CD4-positive, alpha-beta memory T cell (primary cell): ENCODE measurements around the gene KCNQ1. TPM values are rescaled to one million over a fixed set of nuclear protein-coding genes. Genes with fewer than 3 reads are reported as not detected.

Experiments
- CTCF ChIA-PET: fragments of 350-600 bp; sonication (Branson Sonifier 250); formaldehyde crosslinking; loops from one replicate; lab custom pipeline; 2021; ENCODE audit warnings: inconsistent platforms; ENCODE audit not compliant: partially characterized antibody; lab: Charles Lee
- POLR2A ChIA-PET: fragments of 350-600 bp; sonication (Branson Sonifier 250); formaldehyde crosslinking; loops from one replicate; lab custom pipeline; 2021; ENCODE audit not compliant: partially characterized antibody; lab: Charles Lee
- DNase-seq, 5 donors: peaks; one replicate each; pipeline versions ENCODE4 v3.0.0 to v3.0.0-alpha.2; 2020 to 2022; ENCODE audit warnings: mixed read lengths in 1 of 5
- H3K27ac ChIP-seq: one replicate; pipeline ENCODE4 v1.7.0; 2013; ENCODE audit warnings: low read depth, low read length
- H3K27me3 ChIP-seq: 2 replicates; pipeline ENCODE4 v1.7.0; 2013; ENCODE audit warnings: mild to moderate bottlenecking, low read length, moderate library complexity; ENCODE audit not compliant: insufficient read depth
- H3K36me3 ChIP-seq: 2 replicates; pipeline ENCODE4 v1.7.0; 2013; ENCODE audit warnings: mild to moderate bottlenecking, low read length, moderate library complexity; ENCODE audit not compliant: insufficient read depth
- H3K4me1 ChIP-seq: 2 replicates; pipeline ENCODE4 v1.7.0; 2013; ENCODE audit warnings: mild to moderate bottlenecking, low read length, moderate library complexity; ENCODE audit not compliant: insufficient read depth
- H3K4me3 ChIP-seq, 2 donors: one replicate each; pipeline ENCODE4 v1.7.0; 2013; ENCODE audit warnings: low read length in 2 of 2, mild to moderate bottlenecking in 1 of 2
- H3K9me3 ChIP-seq, 2 donors: one replicate each; pipeline ENCODE4 v1.7.0; 2013; ENCODE audit warnings: low read length in 2 of 2, control low read depth in 1 of 2; ENCODE audit not compliant: control insufficient read depth in 1 of 2
- H3K27ac Mint-ChIP-seq, 7 donors: one replicate each; pipeline ENCODE4 v1.8.0; 2020 to 2021; ENCODE audit warnings: mixed read lengths in 7 of 7, mild to moderate bottlenecking in 6 of 7, inconsistent platforms in 3 of 7, moderate library complexity in 3 of 7
- H3K27me3 Mint-ChIP-seq, 2 donors: one replicate each; pipeline ENCODE4 v1.8.0; 2020 to 2021; ENCODE audit warnings: mixed read lengths in 2 of 2
- H3K36me3 Mint-ChIP-seq, 2 donors: one replicate each; pipeline ENCODE4 v1.8.0; 2020 to 2021; ENCODE audit warnings: mixed read lengths in 2 of 2, inconsistent platforms in 1 of 2, mild to moderate bottlenecking in 1 of 2
- H3K4me1 Mint-ChIP-seq, 4 donors: one replicate each; pipeline ENCODE4 v1.8.0; 2020 to 2021; ENCODE audit warnings: mixed read lengths in 4 of 4, mild to moderate bottlenecking in 1 of 4
- H3K4me3 Mint-ChIP-seq, 8 donors: one replicate each; pipeline ENCODE4 v1.8.0; 2020 to 2021; ENCODE audit warnings: mixed read lengths in 8 of 8, mild to moderate bottlenecking in 7 of 8, moderate library complexity in 6 of 8, inconsistent platforms in 3 of 8
- H3K9me3 Mint-ChIP-seq, 8 donors: one replicate each; pipeline ENCODE4 v1.8.0; 2020 to 2021; ENCODE audit warnings: mixed read lengths in 8 of 8, mild to moderate bottlenecking in 5 of 8, inconsistent platforms in 3 of 8, moderate library complexity in 1 of 8
- intact Hi-C: fragments of 100-400 bp; cut with micrococcal nuclease; formaldehyde crosslinking; loops from one replicate; pipeline ENCODE4 v1.15.1; 2023
- polyA plus RNA-seq, 2 donors: library from polyadenylated mRNA; unstranded; fragments of 300-500 nt; fragmentation: Illumina TruSeq; gene quantifications; one replicate each; pipeline ENCODE4 v1.2.3, GENCODE V29; 2021
- total RNA-seq, 2 experiments: library from RNA; stranded (reverse); gene quantifications; one replicate each; pipeline ENCODE4 v1.2.3, GENCODE V29; 2021

KCNQ1 gene
- total and polyA plus RNA-seq, 4 experiments from 2014 or later: 5.4 to 21.7 (median 21.5) TPM

GRCh38 chr11:2442589-2442988, 2.2 kb upstream of the KCNQ1 start:
- Mint-ChIP-seq H3K4me3 (peak overlapping the region in 6 of 8 donors; percentile 45 to 73 (median 58)), H3K4me1 (peaks cover 28 to 46% (median 38%) of the 10 kb centered on the region in 4 donors), H3K9me3 (peaks cover 0 to 2% (median 0%) of the 10 kb centered on the region in 8 donors), H3K27me3 (no peaks in the 10 kb centered on the region), H3K36me3 (no peaks in the 10 kb centered on the region), H3K27ac (peak overlapping the region; percentile 5 to 90 (median 53))
- peaks cover 45% of the 10 kb centered on the region for H3K4me1 ChIP-seq
- no peaks in the 10 kb centered on the region for H3K36me3 ChIP-seq
- DNase-seq: peak; percentile 67 to 82 (median 81)
- CTCF ChIA-PET: interaction anchor here (4.4 kb wide), 1 partner anchor 89 kb away, joined by 30 read pairs; no protein-coding TSS in a partner anchor
- no peaks in the 10 kb centered on the region for H3K27me3 ChIP-seq
- no peak overlapping the region for H3K27ac ChIP-seq
- H3K9me3 ChIP-seq: no peaks in the 10 kb centered on the region
- POLR2A ChIA-PET: interaction anchor here (6.1 kb wide), 1 partner anchor 24 kb away, joined by 35 read pairs; no protein-coding TSS in a partner anchor
- no peak overlapping the region for H3K4me3 ChIP-seq
- intact Hi-C loops: loop anchor here (5.0 kb wide), 1 partner anchor 90 kb away; no protein-coding TSS in a partner anchor

GRCh38 chr11:2443406-2443805, 1.4 kb upstream of the KCNQ1 start:
- Mint-ChIP-seq H3K27me3 (no peaks in the 10 kb centered on the region), H3K4me3 (peak overlapping the region; percentile 44 to 80 (median 64)), H3K4me1 (peaks cover 28 to 54% (median 41%) of the 10 kb centered on the region in 4 donors), H3K27ac (peak overlapping the region; percentile 15 to 90 (median 42)), H3K9me3 (peaks cover 0 to 2% (median 0%) of the 10 kb centered on the region in 8 donors), H3K36me3 (no peaks in the 10 kb centered on the region)
- peaks cover 53% of the 10 kb centered on the region for H3K4me1 ChIP-seq
- H3K27ac ChIP-seq: no peak overlapping the region
- H3K9me3 ChIP-seq: no peaks in the 10 kb centered on the region
- no peaks in the 10 kb centered on the region for H3K36me3 ChIP-seq
- H3K27me3 ChIP-seq: no peaks in the 10 kb centered on the region
- ChIA-PET CTCF (interaction anchor here (1.5 to 4.4 kb wide), 2 partner anchors 89 to 449 kb away, joined by 5 to 30 read pairs; no protein-coding TSS in a partner anchor), POLR2A (interaction anchor here (6.1 kb wide), 1 partner anchor 23 kb away, joined by 35 read pairs; no protein-coding TSS in a partner anchor)
- no peak overlapping the region for H3K4me3 ChIP-seq
- intact Hi-C loops: loop anchor here (5.0 kb wide), 1 partner anchor 89 kb away; no protein-coding TSS in a partner anchor
- DNase-seq: no peak

- H3K9me3 ChIP-seq: no peaks in the 10 kb centered on the region
- H3K4me3 ChIP-seq: peak within 1 kb of the TSS; percentile 6 to 68
- ChIA-PET CTCF (interaction anchor here (1.5 to 4.4 kb wide), 3 partner anchors 17 to 448 kb away, joined by 4 to 30 read pairs (median 5); no protein-coding TSS in a partner anchor), POLR2A (interaction anchor here (1.5 to 6.1 kb wide), 3 partner anchors 22 to 441 kb away, joined by 3 to 35 read pairs (median 3); no protein-coding TSS in a partner anchor)
- H3K27me3 ChIP-seq: no peaks in the 10 kb centered on the region
- intact Hi-C loops: loop anchor here (1.0 to 5.0 kb wide), 2 partner anchors 88 to 441 kb away; partner anchors contain the start of gene CDKN1C
- DNase-seq: peak; percentile 61 to 82 (median 64)
- peak within 1 kb of the TSS; percentile 15 for H3K27ac ChIP-seq
- Mint-ChIP-seq H3K4me3 (peak within 1 kb of the TSS; percentile 92 to 97 (median 94)), H3K27ac (peak within 1 kb of the TSS; percentile 15 to 90 (median 78)), H3K27me3 (no peaks in the 10 kb centered on the region), H3K36me3 (no peaks in the 10 kb centered on the region), H3K9me3 (peaks cover 0 to 2% (median 0%) of the 10 kb centered on the region in 8 donors), H3K4me1 (peaks cover 28 to 57% (median 41%) of the 10 kb centered on the region in 4 donors)
- H3K4me1 ChIP-seq: peaks cover 57% of the 10 kb centered on the region
- H3K36me3 ChIP-seq: no peaks in the 10 kb centered on the region
Observed at GRCh38 chr11:2443881-2444820, 657 bp upstream of the KCNQ1 start, which contains the start of gene TRPM5. TSS of gene TRPM5 (minus strand) at chr11:2444514. CDS start at chr11:2423036, 21,478 bp downstream.

- no peaks in the 10 kb centered on the region for H3K27me3 Mint-ChIP-seq
- Histone ChIP-seq H3K27me3 (no peaks in the 10 kb centered on the region), H3K36me3 (no peaks in the 10 kb centered on the region), H3K4me3 (peak overlapping the region; percentile 6 to 68), H3K27ac (peak overlapping the region; percentile 15), H3K4me1 (peaks cover 57% of the 10 kb centered on the region), H3K9me3 (no peaks in the 10 kb centered on the region)
- H3K27ac Mint-ChIP-seq: peak overlapping the region in 5 of 7 donors; percentile 72 to 85 (median 84)
- no peaks in the 10 kb centered on the region for H3K9me3 Mint-ChIP-seq
- CTCF ChIA-PET: interaction anchor here (1.0 to 1.5 kb wide), 4 partner anchors 18 to 442 kb away, joined by 3 to 5 read pairs (median 4); no protein-coding TSS in a partner anchor
- H3K4me1 Mint-ChIP-seq: peaks cover 28 to 57% (median 41%) of the 10 kb centered on the region in 4 donors
- intact Hi-C loops: loop anchor here (1.0 kb wide), 1 partner anchor 21 kb away; no protein-coding TSS in a partner anchor
- POLR2A ChIA-PET: interaction anchor here (0.6 to 6.1 kb wide), 8 partner anchors 20 to 562 kb away, joined by 3 to 35 read pairs (median 3); partner anchors contain the start of genes C11orf21 and TSPAN32
- peak overlapping the region; percentile 92 to 97 (median 94) for H3K4me3 Mint-ChIP-seq
- no peak for DNase-seq
- no peaks in the 10 kb centered on the region for H3K36me3 Mint-ChIP-seq
Observed at GRCh38 chr11:2445746-2446551, 1.1 kb downstream of the KCNQ1 start.

GRCh38 chr11:2446590-2447252, 1.9 kb downstream of the KCNQ1 start:
- no peaks in the 10 kb centered on the region for H3K36me3 ChIP-seq
- POLR2A ChIA-PET: interaction anchor here (1.2 to 6.1 kb wide), 2 partner anchors 20 to 452 kb away, joined by 3 to 35 read pairs; no protein-coding TSS in a partner anchor
- Mint-ChIP-seq H3K36me3 (no peaks in the 10 kb centered on the region), H3K27ac (peak overlapping the region; percentile 48 to 88 (median 74)), H3K27me3 (no peaks in the 10 kb centered on the region), H3K4me1 (peaks cover 28 to 56% (median 41%) of the 10 kb centered on the region in 4 donors), H3K9me3 (no peaks in the 10 kb centered on the region), H3K4me3 (peak overlapping the region; percentile 81 to 97 (median 94))
- no peaks in the 10 kb centered on the region for H3K9me3 ChIP-seq
- peak overlapping the region; percentile 26 to 30 for H3K4me3 ChIP-seq
- intact Hi-C loops: no loop called here
- CTCF ChIA-PET: interaction anchor here (1.4 kb wide), 1 partner anchor 19 kb away, joined by 3 read pairs; no protein-coding TSS in a partner anchor
- peaks cover 57% of the 10 kb centered on the region for H3K4me1 ChIP-seq
- H3K27ac ChIP-seq: peak overlapping the region; percentile 1
- no peaks in the 10 kb centered on the region for H3K27me3 ChIP-seq
- DNase-seq: peak in 1 of 5 donors; percentile 13
